Stimulated activated CD4-positive, alpha-beta T cell treated with anti-CD3 and anti-CD28 coated beads, Interleukin-15, amount 100 ng/mL, for 24 hours (primary cell): ENCODE measurements around the gene BPIFB2.

Experiments used
- DNase-seq: peaks from one replicate; pipeline ENCODE4 v3.0.0-alpha.2; 2020

BPIFB2 gene

GRCh38 chr20:32986331-32986966 lies 21.1 kb upstream of the BPIFB2 start:
- no peak for DNase-seq

GRCh38 chr20:32987044-32987825 lies 20.3 kb upstream of the BPIFB2 start:
- DNase-seq, result no peak

- DNase-seq, result no peak
Measured at GRCh38 chr20:32988008-32988407, 19.5 kb upstream of the BPIFB2 start.

- no peak for DNase-seq
Measured at GRCh38 chr20:32989507-32990283, 17.8 kb upstream of the BPIFB2 start.

- DNase-seq, result no peak
Measured at GRCh38 chr20:32990426-32990825, 17.1 kb upstream of the BPIFB2 start.

GRCh38 chr20:32991383-32991782 lies 16.1 kb upstream of the BPIFB2 start:
- DNase-seq, result no peak

- no peak for DNase-seq
Measured at GRCh38 chr20:32991792-32992641, 15.5 kb upstream of the BPIFB2 start.

- DNase-seq, result no peak
Measured at GRCh38 chr20:32993496-32994050, 13.9 kb upstream of the BPIFB2 start.

GRCh38 chr20:32995802-32996201 lies 11.7 kb upstream of the BPIFB2 start:
- DNase-seq, result no peak

- no peak for DNase-seq
Measured at GRCh38 chr20:32997431-32997830, 10.1 kb upstream of the BPIFB2 start.

- no peak for DNase-seq
Measured at GRCh38 chr20:32999603-33000250, 7.8 kb upstream of the BPIFB2 start.

GRCh38 chr20:33000802-33001466 lies 6.6 kb upstream of the BPIFB2 start:
- DNase-seq, result no peak

- no peak for DNase-seq
Measured at GRCh38 chr20:33002087-33002808, 5.3 kb upstream of the BPIFB2 start.

GRCh38 chr20:33004141-33004751 lies 3.3 kb upstream of the BPIFB2 start, which contains the start of gene SUN5:
TSS of gene SUN5 (minus strand) at chr20:33004433. CDS start at chr20:33004340, 93 bp downstream.
- no peak for DNase-seq

GRCh38 chr20:33005132-33005566 lies 2.4 kb upstream of the BPIFB2 start:
- DNase-seq, result peak; percentile 46

GRCh38 chr20:33005908-33006775 lies 1.4 kb upstream of the BPIFB2 start:
- DNase-seq, result no peak

GRCh38 chr20:33006776-33007375 lies 628 bp upstream of the BPIFB2 start:
- DNase-seq, result no peak
